GM23248 (cell line): Measurements from ENCODE around the gene TBC1D3B. TPM values are rescaled to one million over a fixed set of nuclear protein-coding genes. Genes with fewer than 3 reads are reported as not detected.
"Not testable (repeated sequence)": the region's sequence is repeated elsewhere in the genome, so short reads cannot be mapped to it uniquely, and the experiment has no call there.

Experiments
- DNase-seq: peaks from one replicate; pipeline ENCODE4 v3.0.0-alpha.2; 2015
- H2AFZ ChIP-seq: fragments of 200-600 bp; sonication (generic); 2 replicates; pipeline ENCODE4 v1.6.1; 2016; ENCODE audit warnings: antibody characterized with exemption
- H3F3A ChIP-seq: fragments of 200-600 bp; sonication (generic); 2 replicates; pipeline ENCODE4 v1.6.1; 2016; ENCODE audit warnings: mild to moderate bottlenecking, antibody characterized with exemption, mixed run types; ENCODE audit not compliant: insufficient read depth
- H3K27ac ChIP-seq: fragments of 200-600 bp; sonication (generic); 2 replicates; pipeline ENCODE4 v1.5.1; 2016; ENCODE audit warnings: mild to moderate bottlenecking
- H3K27me3 ChIP-seq: fragments of 200-600 bp; sonication (generic); replicated peaks from 2 replicates; pipeline ENCODE4 v1.6.1; 2016; ENCODE audit warnings: mild to moderate bottlenecking; ENCODE audit not compliant: insufficient read depth
- H3K36me3 ChIP-seq: fragments of 200-600 bp; sonication (generic); 2 replicates; pipeline ENCODE4 v1.6.1; 2016; ENCODE audit warnings: low read depth, mild to moderate bottlenecking
- H3K4me1 ChIP-seq: fragments of 200-600 bp; sonication (generic); 2 replicates; pipeline ENCODE4 v1.6.1; 2016; ENCODE audit warnings: mild to moderate bottlenecking; ENCODE audit not compliant: insufficient read depth
- H3K4me2 ChIP-seq: fragments of 200-600 bp; sonication (generic); one replicate; pipeline ENCODE4 v1.6.1; 2016; ENCODE audit warnings: mild to moderate bottlenecking; ENCODE audit not compliant: unreplicated experiment
- H3K4me3 ChIP-seq: fragments of 200-600 bp; sonication (generic); 2 replicates; pipeline ENCODE4 v1.5.1; 2016; ENCODE audit warnings: mild to moderate bottlenecking
- H3K79me2 ChIP-seq: fragments of 200-600 bp; sonication (generic); 2 replicates; pipeline ENCODE4 v1.6.1; 2016; ENCODE audit warnings: mild to moderate bottlenecking; ENCODE audit not compliant: insufficient read depth
- H3K9ac ChIP-seq: fragments of 200-600 bp; sonication (generic); 2 replicates; pipeline ENCODE4 v1.6.1; 2016; ENCODE audit warnings: mild to moderate bottlenecking
- H3K9me2 ChIP-seq: fragments of 200-600 bp; sonication (generic); 2 replicates; pipeline ENCODE4 v1.6.1; 2016; ENCODE audit warnings: mixed run types, mild to moderate bottlenecking, moderate library complexity; ENCODE audit not compliant: insufficient read depth
- H3K9me3 ChIP-seq: fragments of 200-600 bp; sonication (generic); one replicate; pipeline ENCODE4 v1.6.1; 2017; ENCODE audit warnings: low read depth
- H4K20me1 ChIP-seq: fragments of 200-600 bp; sonication (generic); 2 replicates; pipeline ENCODE4 v1.6.0; 2016; ENCODE audit not compliant: insufficient read depth
- EZH2 ChIP-seq: fragments of 200-600 bp; sonication (generic); IDR thresholded peaks from 2 replicates; pipeline ENCODE4 v1.6.1; 2018; ENCODE audit warnings: antibody characterized with exemption, mild to moderate bottlenecking; ENCODE audit not compliant: insufficient read depth, poor library complexity, severe bottlenecking
- EZH2phosphoT487 ChIP-seq: fragments of 200-600 bp; sonication (generic); IDR thresholded peaks from 2 replicates; pipeline ENCODE4 v1.6.1; 2018; ENCODE audit warnings: antibody characterized with exemption, moderate library complexity, mild to moderate bottlenecking, low read depth; ENCODE audit not compliant: insufficient read depth
- WGBS, 2 experiments: methylation state at CpG; one replicate each; pipeline ENCODE4 v1.1.6; 2015 to 2017; ENCODE audit warnings: low lambda C conversion rate in 2 of 2, low coverage in 1 of 2; ENCODE audit errors: missing lambda C conversion rate in 2 of 2; 5-methylcytosine and 5-hydroxymethylcytosine counted together
- in situ Hi-C: fragments of 300-500 bp; cut with MboI; formaldehyde crosslinking; loops from 2 replicates; pipeline ENCODE4 v1.15.0; 2020
- polyA plus RNA-seq: library from polyadenylated mRNA; unstranded; fragments of >200 nt; fragmentation: Nextera tagmentation; extraction: Ambion mirVana; gene quantifications from 2 replicates; pipeline ENCODE4 v1.2.1, GENCODE V29; 2016
- total RNA-seq: library from RNA; depleted of rRNA; stranded (reverse); fragments of >200 nt; shearing (Covaris generic); gene quantifications from 2 replicates; pipeline ENCODE4 v1.2.3, GENCODE V29; 2014

Gene TBC1D3B
- total and polyA plus RNA-seq, 2 experiments from 2014 or later: 0.64 TPM; not detected in 1

- H4K20me1 ChIP-seq: no peaks in the 10 kb centered on the region
- no peak overlapping the region for H3K4me3 ChIP-seq
- no peaks in the 10 kb centered on the region for H3K9me2 ChIP-seq
- in situ Hi-C loops: loop anchor here (5.0 kb wide), 1 partner anchor 58 kb away; no protein-coding TSS in a partner anchor
- 79 to 82% methylated on average over 7 of the region's 7 CpGs for WGBS, 2 experiments
- TF ChIP-seq EZH2phosphoT487 (no peak), EZH2 (no peak)
- no peak overlapping the region for H3K27ac ChIP-seq
- no peak overlapping the region for H2AFZ ChIP-seq
- no peak for DNase-seq
- no peaks in the 10 kb centered on the region for H3K36me3 ChIP-seq
- H3K27me3 ChIP-seq: 0 out of 2 replicates have a peak, but pooled peaks cover 2% of the 10 kb centered on the region
- H3K9me3 ChIP-seq: no peaks in the 10 kb centered on the region
- H3F3A ChIP-seq: no peaks in the 10 kb centered on the region
- H3K9ac ChIP-seq: no peak overlapping the region
- H3K4me1 ChIP-seq: no peaks in the 10 kb centered on the region
- H3K4me2 ChIP-seq: no peak overlapping the region
- H3K79me2 ChIP-seq: no peaks in the 10 kb centered on the region
These were observed 28.5 kb upstream of the TBC1D3B start for GRCh38 chr17:36204724-36205500.

GRCh38 chr17:36203335-36203734 is 26.9 kb upstream of the TBC1D3B start:
- no peaks in the 10 kb centered on the region for H3K9me2 ChIP-seq
- in situ Hi-C loops: loop anchor here (5.0 kb wide), 1 partner anchor 56 kb away; no protein-coding TSS in a partner anchor
- H3K4me2 ChIP-seq: no peak overlapping the region
- H3K9ac ChIP-seq: no peak overlapping the region
- TF ChIP-seq EZH2: no peak
- no peak for TF ChIP-seq EZH2phosphoT487
- H3K27me3 ChIP-seq: no peaks in the 10 kb centered on the region
- no peaks in the 10 kb centered on the region for H3K79me2 ChIP-seq
- no peak for DNase-seq
- no peak overlapping the region for H3K27ac ChIP-seq
- H3K4me3 ChIP-seq: no peak overlapping the region
- H3F3A ChIP-seq: no peaks in the 10 kb centered on the region
- H4K20me1 ChIP-seq: no peaks in the 10 kb centered on the region
- H3K4me1 ChIP-seq: no peaks in the 10 kb centered on the region
- 57 to 67% methylated on average over 3 of the region's 3 CpGs for WGBS, 2 experiments
- no peaks in the 10 kb centered on the region for H3K9me3 ChIP-seq
- no peaks in the 10 kb centered on the region for H3K36me3 ChIP-seq
- no peak overlapping the region for H2AFZ ChIP-seq

GRCh38 chr17:36201506-36201905 is 25.1 kb upstream of the TBC1D3B start:
- H3K36me3 ChIP-seq, H3K9me3 ChIP-seq, H3K9ac ChIP-seq, H3K27me3 ChIP-seq, H3F3A ChIP-seq, H3K79me2 ChIP-seq, H3K9me2 ChIP-seq, DNase-seq, H2AFZ ChIP-seq, H3K4me1 ChIP-seq, H4K20me1 ChIP-seq, H3K27ac ChIP-seq, H3K4me2 ChIP-seq, H3K4me3 ChIP-seq: not testable (repeated sequence)
- in situ Hi-C loops: loop anchor here (5.0 kb wide), 1 partner anchor 54 kb away; no protein-coding TSS in a partner anchor
- WGBS, 2 experiments: 83 to 84% methylated on average over 8 of the region's 8 CpGs

- 54 to 66% methylated on average over 3 to 4 of the region's 4 CpGs for WGBS, 2 experiments
- H3K36me3 ChIP-seq, DNase-seq, H3K4me3 ChIP-seq, H3K4me2 ChIP-seq, H3F3A ChIP-seq, H3K9ac ChIP-seq, H3K4me1 ChIP-seq, H3K9me2 ChIP-seq, H3K27me3 ChIP-seq, H3K27ac ChIP-seq, H3K9me3 ChIP-seq, H4K20me1 ChIP-seq, H3K79me2 ChIP-seq, H2AFZ ChIP-seq: not testable (repeated sequence)
- in situ Hi-C loops: loop anchor here (5.0 kb wide), 1 partner anchor 54 kb away; no protein-coding TSS in a partner anchor
These were observed 24.7 kb upstream of the TBC1D3B start for GRCh38 chr17:36201102-36201501.
